ENCODE data around the gene DNAJC25. TPM values are rescaled to one million over a fixed set of nuclear protein-coding genes. Genes with fewer than 3 reads are reported as not detected.

The DNAJC25 gene
- total and polyA plus RNA-seq, 2 of the 13 experiments (the other 11 are each of a cell fraction or from before 2014, with no cell fraction given) = 5.7 to 10.2 TPM

GRCh38 chr9:111631214-111631971 is at the start of gene DNAJC25 (continued):
- TF ChIP-seq ZNF362 (CRISPR knock-in tag; IDR thresholded peaks at IDR 0.05; ENCODE audit: borderline replicate concordance) = no peak
- TF ChIP-seq ZFX (CRISPR knock-in tag; IDR thresholded peaks at IDR 0.05; ENCODE audit: low read depth) = peak; percentile 96
- TF ChIP-seq ZBTB14 (CRISPR knock-in tag; IDR thresholded peaks at IDR 0.05) = no peak; the same call in 1 of the 2 replicates
- TF ChIP-seq ELK4 (CRISPR knock-in tag; IDR thresholded peaks at IDR 0.05; ENCODE audit: borderline replicate concordance) = no peak
- no peak for TF ChIP-seq SP1 (IDR thresholded peaks at IDR 0.05)
- no peak for TF ChIP-seq SP1 (CRISPR knock-in tag; IDR thresholded peaks at IDR 0.05)
- TF ChIP-seq ZNF326 (CRISPR knock-in tag; IDR thresholded peaks at IDR 0.05; ENCODE audit: borderline replicate concordance) = no peak
- peak; percentile 66; the same call in 1 of the 2 replicates for TF ChIP-seq EED (CRISPR knock-in tag; IDR thresholded peaks at IDR 0.05)
- TF ChIP-seq ZNF841 (CRISPR knock-in tag; IDR thresholded peaks at IDR 0.05; ENCODE audit: borderline replicate concordance) = no peak
- TF ChIP-seq ZNF605 (CRISPR knock-in tag; IDR thresholded peaks at IDR 0.05) = no peak; the same call in 1 of the 2 replicates
- no peak for TF ChIP-seq NFE2L2 (IDR thresholded peaks at IDR 0.05; ENCODE audit: low read length)
- no peak for TF ChIP-seq JDP2 (CRISPR knock-in tag; IDR thresholded peaks at IDR 0.05; ENCODE audit: borderline replicate concordance)
- TF ChIP-seq FOXK1 (CRISPR knock-in tag; IDR thresholded peaks at IDR 0.05; ENCODE audit: borderline replicate concordance, low read depth) = no peak
- TF ChIP-seq HDAC1 (CRISPR knock-in tag; IDR thresholded peaks at IDR 0.05) = peak; percentile 94; the same call in 1 of the 2 replicates

Measured in HepG2 (cell line).